NK-92 treated with Interleukin-12 subunit alpha and Interleukin-12 subunit beta, amount 100 ng/mL, for 24 hours (cell line): ENCODE measurements around the gene SHISA4.
"Not testable (repeated sequence)": the region's sequence is repeated elsewhere in the genome, so short reads cannot be mapped to it uniquely, and the experiment has no call there.

Source experiments
- DNase-seq: peaks from one replicate; lab custom pipeline; 2025; lab: John Stamatoyannopoulos, UW

Gene SHISA4

GRCh38 chr1:201898992-201899391, 10.3 kb downstream of the SHISA4 start:
- no peak for DNase-seq

DNA sequence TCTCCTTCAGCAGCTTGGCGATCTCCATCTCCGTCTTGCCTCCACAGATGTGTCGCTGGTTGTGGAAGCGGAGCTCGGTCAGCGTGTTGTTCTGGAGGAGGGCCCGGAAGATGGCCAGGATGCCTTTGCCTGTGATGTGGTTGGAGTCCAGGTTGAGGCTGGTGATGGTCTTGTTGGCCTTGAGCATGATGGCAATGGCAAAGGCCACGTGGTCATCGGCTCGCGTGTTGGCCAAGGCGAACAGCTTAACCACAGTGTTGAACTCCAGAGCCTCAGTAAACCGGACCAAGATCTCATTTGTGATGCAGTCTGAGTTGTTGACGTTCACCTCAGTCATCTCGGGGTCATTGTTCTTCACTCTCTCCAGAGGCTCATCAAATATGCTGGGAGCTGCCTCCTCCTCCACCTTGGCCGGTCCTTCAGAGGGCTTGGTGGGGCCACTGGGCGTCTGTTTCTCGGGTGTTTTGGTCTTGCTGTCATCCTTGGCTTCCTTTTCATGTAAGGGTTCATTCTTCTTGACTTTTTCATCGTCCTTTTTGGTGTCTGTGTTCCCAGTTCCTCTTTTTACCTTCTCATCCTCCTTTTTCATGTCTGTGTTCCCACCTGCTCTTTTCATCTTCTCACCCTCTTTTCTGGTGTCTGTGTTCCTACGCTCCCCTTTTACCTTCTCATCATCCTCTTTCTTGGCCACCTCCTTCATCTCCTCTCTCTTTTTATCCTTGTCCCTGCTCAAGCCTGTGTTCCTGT, 11.2 kb downstream of the SHISA4 start:
- DNase-seq: no peak

DNA sequence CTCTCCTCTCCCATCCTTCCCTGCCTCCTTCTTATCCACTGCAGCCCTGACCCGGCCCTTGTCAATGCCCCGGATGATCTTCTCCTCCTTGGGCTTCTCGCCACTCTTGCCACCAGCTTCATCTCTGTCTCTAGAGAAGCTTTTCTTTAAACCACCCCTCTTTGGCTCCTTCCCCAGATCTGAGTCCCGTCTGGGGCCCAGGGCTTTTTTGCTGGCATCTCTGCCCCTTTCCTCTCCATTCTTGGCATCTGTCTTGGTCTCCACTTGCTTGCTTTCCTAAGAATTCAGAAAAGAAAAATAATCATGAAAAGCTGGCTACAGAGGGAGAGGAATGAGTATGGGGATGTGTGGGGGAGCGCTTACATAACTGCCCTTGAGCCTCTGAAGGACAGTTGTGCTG, 11.8 kb downstream of the SHISA4 start:
- no peak for DNase-seq

GRCh38 chr1:201901036-201901435, 12.3 kb downstream of the SHISA4 start:
- DNase-seq: not testable (repeated sequence)

- no peak for DNase-seq
Observed at GRCh38 chr1:201902198-201902597, 13.5 kb downstream of the SHISA4 start.

- DNase-seq: no peak
Observed at GRCh38 chr1:201903135-201903534, 14.4 kb downstream of the SHISA4 start.

GRCh38 chr1:201904579-201904978, 15.9 kb downstream of the SHISA4 start:
- no peak for DNase-seq

GRCh38 chr1:201905234-201905890, 16.7 kb downstream of the SHISA4 start:
- DNase-seq: peak; percentile 11

DNA sequence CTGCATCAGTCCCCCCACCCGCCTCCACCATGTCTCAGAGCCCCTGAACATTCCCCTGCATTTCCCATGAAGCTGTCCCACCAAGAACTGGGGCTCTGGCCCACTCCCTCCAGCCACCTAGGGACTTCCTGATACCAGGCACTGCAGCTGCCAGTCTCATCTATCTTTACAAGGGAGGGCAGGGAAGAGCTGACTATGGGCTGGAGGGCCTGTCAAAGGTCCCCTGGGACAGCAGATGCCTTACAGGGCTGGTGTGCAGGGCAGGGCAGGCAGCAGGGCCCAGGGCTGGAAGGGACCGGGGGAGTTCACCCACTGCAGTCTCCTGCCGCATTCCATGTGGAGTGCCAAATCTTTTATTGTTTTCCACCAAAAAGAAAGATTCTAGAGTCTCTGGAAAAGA, 17.6 kb downstream of the SHISA4 start:
- DNase-seq: no peak

DNA sequence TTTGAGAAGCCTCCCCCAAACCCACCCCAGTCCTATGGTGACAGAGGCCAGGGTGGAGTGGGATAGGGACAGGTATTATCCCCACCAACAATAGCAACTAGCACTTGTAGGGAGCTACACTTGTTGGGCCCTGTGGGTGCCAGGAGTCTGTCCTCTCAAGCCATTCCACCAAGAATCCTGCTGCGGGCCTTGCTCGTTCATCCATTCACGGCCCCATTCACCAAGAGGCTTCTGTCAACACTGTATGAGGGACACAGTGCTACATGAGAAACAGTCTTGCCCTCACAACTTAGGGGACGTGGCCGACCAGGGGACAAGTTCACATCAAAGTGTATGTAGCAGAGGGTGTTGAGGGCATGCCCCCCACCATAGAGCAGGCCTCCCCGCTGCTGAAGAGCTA, 18.9 kb downstream of the SHISA4 start:
- DNase-seq: no peak

- DNase-seq: no peak
Observed at GRCh38 chr1:201911826-201912571, 23.3 kb downstream of the SHISA4 start.

DNA sequence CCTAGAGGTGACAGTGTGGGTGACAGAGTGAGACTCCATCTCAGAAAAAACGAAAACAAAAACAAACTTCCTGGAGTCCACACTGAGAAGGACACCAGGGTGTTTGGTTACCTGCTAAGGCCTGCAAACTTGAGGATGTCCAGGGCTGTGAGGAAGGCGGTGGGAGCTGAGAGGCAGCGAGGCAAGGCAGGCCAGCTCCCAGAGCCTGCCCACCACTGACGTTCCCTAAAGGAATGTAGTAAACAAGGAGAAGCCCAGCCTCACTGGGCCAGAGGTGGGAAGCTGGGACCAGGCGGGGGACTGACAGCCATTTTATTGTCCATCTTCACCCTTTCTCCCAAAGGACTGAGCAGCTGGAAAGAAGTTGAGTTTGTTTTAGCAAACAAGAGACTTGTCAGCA, 24.1 kb downstream of the SHISA4 start:
- no peak for DNase-seq

- no peak for DNase-seq
Observed at GRCh38 chr1:201914456-201915235, 25.9 kb downstream of the SHISA4 start.

DNA sequence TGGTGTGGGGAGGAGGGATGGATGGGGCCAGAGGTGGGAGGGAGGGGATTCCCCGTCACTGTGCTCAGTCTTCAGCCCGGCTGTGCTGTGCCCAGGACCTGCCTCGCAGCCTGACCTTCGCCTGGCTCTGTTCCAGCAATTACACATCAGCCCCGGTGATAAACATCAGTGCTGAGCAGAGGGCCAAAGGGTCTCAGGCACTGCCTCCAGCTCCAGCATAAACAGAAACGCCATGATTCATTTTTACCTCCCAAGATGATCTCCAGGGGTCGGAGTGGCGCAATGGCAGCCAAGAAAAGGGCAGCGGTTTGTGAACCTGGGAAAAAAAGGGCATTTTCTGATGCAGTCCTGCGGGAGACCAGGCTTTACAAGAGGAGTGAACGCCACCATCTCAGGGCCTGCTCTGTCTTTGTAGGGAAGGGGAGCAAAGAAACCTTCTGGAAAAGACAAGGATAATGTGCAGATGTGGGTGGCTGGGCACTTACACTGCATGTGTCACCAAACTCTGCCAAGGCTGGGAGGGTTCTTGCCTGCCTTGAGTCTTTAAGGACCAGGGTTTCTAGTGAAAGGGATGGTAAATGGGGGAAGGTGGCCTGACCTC, 28.1 kb downstream of the SHISA4 start:
- DNase-seq: no peak

- no peak for DNase-seq
Observed at GRCh38 chr1:201917362-201918033, 28.8 kb downstream of the SHISA4 start.

- DNase-seq: no peak
Observed at GRCh38 chr1:201918343-201918742, 29.6 kb downstream of the SHISA4 start.

DNA sequence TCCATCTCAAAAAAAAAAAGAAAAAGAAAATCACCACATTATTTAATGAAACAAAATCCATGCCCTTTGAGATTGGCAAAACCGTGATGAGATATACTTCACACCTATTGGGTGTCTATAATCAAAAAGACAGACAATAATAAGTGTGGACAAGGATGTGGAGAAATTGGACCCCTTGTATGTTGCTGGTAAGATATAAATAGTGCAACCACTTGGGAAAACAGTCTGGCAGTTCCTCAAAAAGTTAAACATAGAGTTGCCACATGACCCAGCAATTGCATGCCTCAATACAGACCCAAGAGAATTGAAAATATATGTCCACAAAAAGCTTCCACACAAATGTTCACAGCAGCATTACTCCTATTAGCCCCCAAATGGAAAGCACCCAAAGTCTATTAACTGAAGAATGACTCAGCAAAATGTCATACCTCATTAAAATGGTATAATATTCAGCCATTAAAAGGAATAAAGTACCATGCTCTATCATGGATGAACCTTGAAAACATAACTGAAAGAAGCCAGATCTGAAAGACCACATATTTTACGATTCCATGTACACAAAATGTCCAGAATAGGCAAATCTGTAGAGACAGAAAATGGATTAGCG, 33.4 kb downstream of the SHISA4 start:
- DNase-seq: no peak

- DNase-seq: no peak
Observed at GRCh38 chr1:201925301-201925567, 36.5 kb downstream of the SHISA4 start.

DNA sequence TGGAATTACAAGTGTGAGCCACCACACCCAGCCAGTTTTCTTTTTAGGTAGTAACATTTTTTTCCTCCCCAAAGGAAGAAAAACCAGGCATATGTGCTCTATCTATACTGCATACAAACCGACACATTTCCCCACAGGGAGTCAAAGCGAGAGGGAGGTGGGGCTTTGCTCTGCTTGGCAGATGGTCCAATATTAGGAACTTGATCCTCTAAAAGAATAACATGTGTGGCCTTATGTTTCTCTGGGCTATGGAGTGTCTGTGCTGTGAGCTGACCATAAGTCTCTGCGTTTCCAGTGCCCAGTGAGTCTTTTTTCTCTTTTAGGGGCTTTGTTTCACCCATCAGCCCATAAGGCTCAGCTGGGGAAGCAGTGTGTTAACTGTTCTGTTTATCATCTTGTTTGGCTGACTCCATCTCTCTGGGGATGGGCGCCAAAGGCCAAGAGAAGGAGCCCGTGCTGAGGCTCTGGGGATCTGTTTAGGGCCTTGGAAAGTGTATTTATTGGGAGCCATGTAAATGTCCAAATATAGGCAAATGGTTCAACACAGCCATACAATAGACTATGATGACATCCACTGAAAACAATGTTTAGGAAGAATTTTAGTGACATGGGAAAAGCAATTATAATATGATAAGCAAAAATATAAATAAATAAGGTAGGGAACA, 37.4 kb downstream of the SHISA4 start:
- no peak for DNase-seq

DNA sequence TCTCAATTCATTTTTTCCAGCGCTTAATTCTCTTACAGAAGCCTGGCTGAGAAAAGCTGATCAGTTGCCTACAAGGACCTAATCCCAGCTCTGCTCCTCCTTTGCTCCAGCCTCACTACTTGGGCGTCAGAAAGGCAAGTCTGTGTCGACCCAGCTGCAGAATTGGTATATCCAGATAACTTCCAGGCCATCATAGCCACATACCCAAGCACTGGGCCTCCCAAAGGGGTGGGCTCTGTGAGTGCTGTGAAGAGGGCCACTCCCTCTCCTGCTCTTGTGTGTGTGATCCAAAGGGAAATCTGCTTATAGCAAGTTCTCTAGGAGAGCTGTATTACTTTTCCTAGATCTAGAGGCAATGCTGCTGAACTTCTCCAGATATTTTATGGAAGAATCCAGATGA, 39.6 kb downstream of the SHISA4 start:
- DNase-seq: no peak

GRCh38 chr1:201930137-201930536, 41.4 kb downstream of the SHISA4 start:
- no peak for DNase-seq
